Astrocyte of the cerebellum (primary cell): Measurements from ENCODE around the gene BIN2.

Experiments
- DNase-seq: peaks from one replicate; pipeline ENCODE4 v3.0.0-alpha.2; 2011; ENCODE audit warnings: low read depth
- H3K4me3 ChIP-seq: 2 replicates; pipeline ENCODE4 v1.5.1; 2011; ENCODE audit warnings: mild to moderate bottlenecking, low read depth, low read length, moderate library complexity
- in situ Hi-C: cut with HindIII; loops from 2 replicates; pipeline ENCODE4 v1.10.0; 2017; ENCODE audit warnings: low sequenced_read_pairs
- TF ChIP-seq, protein P1 (sequence below): IDR thresholded peaks from 2 replicates; pipeline ENCODE4 v1.5.1; 2012; ENCODE audit warnings: low read length, low read depth, moderate library complexity, mild to moderate bottlenecking; ENCODE audit errors: missing control alignments

Gene BIN2

DNA sequence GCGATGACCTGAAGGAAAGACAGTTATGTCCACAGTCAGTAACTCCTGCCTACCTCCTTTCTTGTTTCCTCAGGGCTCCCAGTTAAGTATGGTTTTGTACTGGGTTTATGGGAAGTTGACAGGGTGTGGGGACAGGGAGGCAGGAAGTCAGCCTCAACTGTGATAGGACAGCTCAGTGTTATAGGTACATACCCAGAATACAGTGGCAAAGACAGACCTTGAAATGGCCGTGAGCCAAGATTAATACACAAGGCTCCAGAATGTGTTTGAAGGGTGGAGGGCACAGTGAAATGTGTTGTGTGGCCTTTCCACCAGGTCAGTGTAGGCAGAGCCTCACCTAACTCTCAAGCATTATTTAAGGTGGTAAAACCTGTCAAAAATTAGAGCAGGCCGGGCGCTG lies 4.6 kb upstream of the BIN2 start:
- H3K4me3 ChIP-seq: no peak overlapping the region
- in situ Hi-C loops: no loop called here
- DNase-seq: no peak
- TF ChIP-seq, protein P1, sequence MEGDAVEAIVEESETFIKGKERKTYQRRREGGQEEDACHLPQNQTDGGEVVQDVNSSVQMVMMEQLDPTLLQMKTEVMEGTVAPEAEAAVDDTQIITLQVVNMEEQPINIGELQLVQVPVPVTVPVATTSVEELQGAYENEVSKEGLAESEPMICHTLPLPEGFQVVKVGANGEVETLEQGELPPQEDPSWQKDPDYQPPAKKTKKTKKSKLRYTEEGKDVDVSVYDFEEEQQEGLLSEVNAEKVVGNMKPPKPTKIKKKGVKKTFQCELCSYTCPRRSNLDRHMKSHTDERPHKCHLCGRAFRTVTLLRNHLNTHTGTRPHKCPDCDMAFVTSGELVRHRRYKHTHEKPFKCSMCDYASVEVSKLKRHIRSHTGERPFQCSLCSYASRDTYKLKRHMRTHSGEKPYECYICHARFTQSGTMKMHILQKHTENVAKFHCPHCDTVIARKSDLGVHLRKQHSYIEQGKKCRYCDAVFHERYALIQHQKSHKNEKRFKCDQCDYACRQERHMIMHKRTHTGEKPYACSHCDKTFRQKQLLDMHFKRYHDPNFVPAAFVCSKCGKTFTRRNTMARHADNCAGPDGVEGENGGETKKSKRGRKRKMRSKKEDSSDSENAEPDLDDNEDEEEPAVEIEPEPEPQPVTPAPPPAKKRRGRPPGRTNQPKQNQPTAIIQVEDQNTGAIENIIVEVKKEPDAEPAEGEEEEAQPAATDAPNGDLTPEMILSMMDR: no peak

DNA sequence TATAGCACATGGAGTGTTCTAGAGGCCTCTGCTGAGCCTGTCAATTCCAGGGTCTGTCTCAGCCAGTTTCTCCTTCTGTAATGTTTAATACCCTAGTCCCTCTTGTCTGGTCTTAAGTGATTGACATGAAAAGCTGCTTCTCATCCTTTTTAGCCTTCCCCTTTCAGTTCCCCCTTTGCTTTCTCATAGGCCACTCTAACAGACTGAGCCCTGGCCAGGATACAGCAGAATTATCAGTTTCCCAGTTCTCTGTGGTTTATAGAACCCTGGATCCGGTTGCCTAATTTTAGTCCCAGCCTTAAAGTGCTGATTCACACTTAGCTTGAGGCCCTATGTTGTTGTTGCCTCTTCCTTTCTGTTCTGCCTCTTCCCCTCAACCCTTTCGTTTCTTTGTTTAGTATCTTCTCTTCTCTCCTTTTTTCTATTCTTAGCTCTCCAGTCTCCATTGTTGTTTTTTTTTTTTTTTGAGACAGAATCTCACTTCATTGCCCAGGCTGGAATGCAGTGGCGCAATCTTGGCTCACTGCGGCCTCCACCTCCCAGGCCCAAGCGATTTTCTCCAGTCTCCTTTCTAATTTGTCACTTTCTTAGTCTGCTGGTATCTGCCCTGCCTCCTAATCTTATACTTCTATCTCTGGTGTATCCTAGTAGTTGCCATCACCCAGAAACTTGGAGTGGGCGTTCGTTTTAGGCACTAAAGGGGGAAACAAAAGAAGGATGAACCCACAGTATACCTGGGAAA lies 2.9 kb upstream of the BIN2 start:
- no peak overlapping the region for H3K4me3 ChIP-seq
- no peak for DNase-seq
- TF ChIP-seq, protein P1: no peak
- in situ Hi-C loops: no loop called here

DNA sequence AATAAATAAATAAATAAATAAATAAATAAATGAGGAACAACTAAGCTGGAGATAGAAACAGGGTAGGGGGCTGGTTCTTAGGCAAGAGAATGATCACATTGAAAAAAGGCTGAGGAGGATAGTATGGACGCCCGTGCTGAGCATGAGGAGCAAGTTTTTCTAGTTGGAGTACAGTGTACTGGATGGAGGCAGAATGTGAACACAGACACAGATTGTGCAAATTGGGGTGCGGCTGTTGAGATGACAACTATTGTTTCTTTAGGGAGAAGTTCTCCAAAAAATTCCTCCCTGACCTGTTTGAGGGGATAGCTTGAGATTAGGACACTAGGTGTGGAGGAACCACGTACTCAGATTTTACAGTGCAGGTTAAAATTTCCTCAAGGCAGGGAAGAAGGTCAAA lies 979 bp upstream of the BIN2 start:
- DNase-seq: no peak
- H3K4me3 ChIP-seq: no peak overlapping the region
- TF ChIP-seq, protein P1: no peak
- in situ Hi-C loops: no loop called here

DNA sequence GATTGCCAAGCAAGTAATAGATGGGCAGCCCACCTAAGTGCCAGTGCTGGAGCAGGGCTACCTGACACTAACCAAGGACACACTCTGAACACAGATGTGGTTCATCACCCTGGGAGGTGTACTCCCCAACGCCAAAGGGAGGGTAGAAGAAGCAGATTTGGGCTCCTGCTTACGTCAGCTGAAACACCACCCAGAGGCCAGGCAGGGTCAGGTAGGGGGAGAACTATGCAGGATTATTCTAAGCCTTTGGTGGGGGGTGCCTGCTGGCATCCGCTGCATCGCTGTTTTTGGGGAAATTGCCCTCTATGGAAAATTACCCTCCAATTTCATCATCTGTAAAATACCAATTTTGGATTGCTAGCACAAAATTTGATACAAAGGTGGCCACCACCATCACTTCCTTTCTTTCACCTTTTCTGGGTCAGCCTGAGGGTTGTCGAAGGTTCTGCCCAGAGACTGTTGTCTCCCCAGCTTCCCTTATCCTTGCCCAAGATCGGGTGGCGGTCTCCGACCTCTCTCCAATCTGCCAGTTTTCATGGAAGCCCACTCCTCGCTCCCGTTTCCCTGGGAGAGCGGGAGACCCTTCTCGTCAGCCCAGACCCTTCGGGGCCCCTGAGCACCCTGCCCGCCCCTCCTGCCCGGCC lies 535 bp downstream of the BIN2 start:
- no peak overlapping the region for H3K4me3 ChIP-seq
- TF ChIP-seq, protein P1: no peak
- in situ Hi-C loops: no loop called here
- no peak for DNase-seq

DNA sequence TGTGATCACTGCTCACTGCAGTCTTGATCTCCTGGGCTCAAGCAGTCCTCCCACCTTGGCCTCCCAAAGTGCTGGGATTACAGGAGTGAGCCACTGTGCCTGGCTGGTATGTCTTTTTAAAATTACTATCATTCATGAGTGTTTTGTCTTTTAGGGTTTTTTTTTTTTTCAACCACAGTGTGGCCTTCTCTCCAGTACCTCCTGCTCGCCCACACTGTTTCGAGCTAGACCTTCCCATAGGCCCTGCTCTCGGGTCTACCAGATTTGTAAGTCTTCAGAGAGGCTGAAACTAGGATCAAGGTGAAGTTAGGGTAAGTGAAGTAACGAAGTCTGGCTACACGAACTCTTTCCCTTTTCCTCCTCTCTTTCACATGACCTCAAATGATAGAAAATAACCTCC lies 1.5 kb downstream of the BIN2 start:
- in situ Hi-C loops: no loop called here
- no peak for DNase-seq
- no peak overlapping the region for H3K4me3 ChIP-seq
- TF ChIP-seq, protein P1: no peak

DNA sequence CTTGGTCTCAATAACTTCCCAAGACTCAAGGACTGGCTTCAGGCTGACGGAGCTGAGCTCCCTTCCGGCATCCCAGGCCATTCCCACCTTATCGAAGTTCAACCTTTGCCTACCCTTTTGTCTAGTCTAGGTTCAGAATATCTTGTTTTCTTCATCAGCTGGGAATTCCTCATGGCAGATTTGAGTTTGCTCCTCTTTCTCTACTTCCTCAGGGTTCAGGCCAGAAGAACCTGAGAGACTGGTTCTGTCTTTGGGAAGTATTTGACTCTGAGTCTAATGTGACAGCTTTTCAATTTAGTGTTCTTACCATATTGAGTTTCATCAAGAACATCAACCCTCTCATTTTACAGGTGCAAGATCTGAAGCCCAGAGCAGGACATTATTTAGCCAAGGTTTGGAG lies 2.1 kb downstream of the BIN2 start:
- in situ Hi-C loops: no loop called here
- TF ChIP-seq, protein P1: no peak
- DNase-seq: no peak
- no peak overlapping the region for H3K4me3 ChIP-seq
